Esophagus squamous epithelium (tissue), 5 donors: ENCODE data around the gene APOL4. TPM values are rescaled to one million over a fixed set of nuclear protein-coding genes. Genes with fewer than 3 reads are reported as not detected.
"Not testable (repeated sequence)": the region's sequence is repeated elsewhere in the genome, so short reads cannot be mapped to it uniquely, and the experiment has no call there.

Source experiments
- DNase-seq: peaks from one replicate; lab custom pipeline; 2025; lab: John Stamatoyannopoulos, UW
- H3K27ac ChIP-seq, 4 donors: fragments of 200-600 bp; sonication (generic); one replicate each; pipeline ENCODE4 v1.5.1; 2016 to 2019; ENCODE audit warnings: mild to moderate bottlenecking in 1 of 4
- H3K27me3 ChIP-seq, 4 donors: fragments of 200-600 bp; sonication (generic); 1 replicate in 3 of 4; 2 replicates in 1 of 4; pipeline versions ENCODE4 v1.5.1 to v1.6.0; 2017 to 2021; ENCODE audit warnings: antibody characterized with exemption in 1 of 4
- H3K36me3 ChIP-seq, 3 donors: fragments of 200-600 bp; sonication (generic); one replicate each; pipeline ENCODE4 v1.5.1; 2016 to 2019
- H3K4me1 ChIP-seq, 3 donors: fragments of 200-600 bp; sonication (generic); one replicate each; pipeline ENCODE4 v1.5.1; 2017 to 2019
- H3K4me3 ChIP-seq, 4 donors: fragments of 200-600 bp; sonication (generic); 1 replicate in 3 of 4; 2 replicates in 1 of 4; pipeline ENCODE4 v1.5.1; 2016 to 2019; ENCODE audit warnings: mild to moderate bottlenecking in 2 of 4, moderate library complexity in 1 of 4
- H3K9me3 ChIP-seq, 3 donors: fragments of 200-600 bp; sonication (generic); one replicate each; pipeline ENCODE4 v1.5.1; 2016 to 2019
- CTCF ChIP-seq, 6 experiments: fragments of 450-650 bp in 4 of 6; fragments of 200-600 bp in 2 of 6; sonication (generic) in 2 of 6; IDR thresholded peaks; one replicate each; pipeline ENCODE4 v1.5.1; 2016 to 2019; ENCODE audit warnings: antibody characterized with exemption in 6 of 6, mild to moderate bottlenecking in 4 of 6, moderate library complexity in 4 of 6
- POLR2A ChIP-seq, 4 donors: fragments of 450-650 bp; IDR thresholded peaks; one replicate each; pipeline ENCODE4 v1.6.1; 2017; ENCODE audit warnings: antibody characterized with exemption in 4 of 4, mild to moderate bottlenecking in 4 of 4, moderate library complexity in 3 of 4
- WGBS, 2 donors: methylation state at CpG; one replicate each; pipeline ENCODE4 v1.1.5; 2018; 5-methylcytosine and 5-hydroxymethylcytosine counted together
- intact Hi-C: fragments of 100-400 bp; cut with DNase I; formaldehyde crosslinking; loops from one replicate; pipeline ENCODE4 v1.15.0; 2022
- total RNA-seq, 4 donors: library from RNA; depleted of rRNA; stranded (reverse); fragments of >200 nt; gene quantifications; one replicate each; pipeline ENCODE4 v1.1.0, GENCODE V29; 2016
- donor health status: DM: yes; HTN: yes; CAD: no.

APOL4 gene
- total RNA-seq, 4 donors from 2014 or later: 0.45 to 10.3 (median 2.1) TPM

GRCh38 chr22:36194385-36194784 lies 7.2 kb downstream of the APOL4 start:
- H3K27me3 ChIP-seq: no peaks in the 10 kb centered on the region
- 60 to 92% methylated on average over 1 to 2 of the region's 2 CpGs for WGBS, 2 donors
- intact Hi-C loops: loop anchor here (10.0 kb wide), 1 partner anchor 80 kb away; no protein-coding TSS in a partner anchor
- no peak for DNase-seq
- peaks cover 0 to 43% (median 10%) of the 10 kb centered on the region in 3 donors for H3K4me1 ChIP-seq
- TF ChIP-seq POLR2A (IDR thresholded peaks at IDR 0.05) (no peak), CTCF (IDR thresholded peaks at IDR 0.05) (no peak)
- H3K4me3 ChIP-seq: no peak overlapping the region
- no peaks in the 10 kb centered on the region for H3K36me3 ChIP-seq
- no peak overlapping the region for H3K27ac ChIP-seq
- H3K9me3 ChIP-seq: no peaks in the 10 kb centered on the region

GRCh38 chr22:36193577-36193976 lies 8.0 kb downstream of the APOL4 start:
- intact Hi-C loops: loop anchor here (10.0 kb wide), 1 partner anchor 81 kb away; no protein-coding TSS in a partner anchor
- Histone ChIP-seq H3K27me3 (no peaks in the 10 kb centered on the region), H3K36me3 (no peaks in the 10 kb centered on the region), H3K4me3 (no peak overlapping the region), H3K9me3 (no peaks in the 10 kb centered on the region), H3K4me1 (peaks cover 0 to 38% (median 10%) of the 10 kb centered on the region in 3 donors), H3K27ac (no peak overlapping the region)
- no peak for TF ChIP-seq POLR2A (IDR thresholded peaks at IDR 0.05)
- no peak for TF ChIP-seq CTCF (IDR thresholded peaks at IDR 0.05)
- DNase-seq: no peak
- 76 to 77% methylated on average over 3 of the region's 3 CpGs for WGBS, 2 donors

GRCh38 chr22:36193171-36193570 lies 8.4 kb downstream of the APOL4 start:
- intact Hi-C loops: loop anchor here (10.0 kb wide), 1 partner anchor 82 kb away; no protein-coding TSS in a partner anchor
- WGBS, 2 donors: 77% methylated on average over 3 of the region's 3 CpGs
- Histone ChIP-seq H3K27me3 (no peaks in the 10 kb centered on the region), H3K27ac (no peak overlapping the region), H3K36me3 (no peaks in the 10 kb centered on the region), H3K4me1 (peaks cover 0 to 34% (median 10%) of the 10 kb centered on the region in 3 donors), H3K9me3 (no peaks in the 10 kb centered on the region), H3K4me3 (no peak overlapping the region)
- no peak for TF ChIP-seq POLR2A (IDR thresholded peaks at IDR 0.05)
- no peak for TF ChIP-seq CTCF (IDR thresholded peaks at IDR 0.05)
- DNase-seq: no peak

- H3K36me3 ChIP-seq: no peaks in the 10 kb centered on the region
- intact Hi-C loops: loop anchor here (10.0 kb wide), 1 partner anchor 82 kb away; no protein-coding TSS in a partner anchor
- no peak overlapping the region for H3K4me3 ChIP-seq
- H3K27me3 ChIP-seq: no peaks in the 10 kb centered on the region
- H3K27ac ChIP-seq: no peak overlapping the region
- peaks cover 0 to 28% (median 7%) of the 10 kb centered on the region in 3 donors for H3K4me1 ChIP-seq
- no peak for DNase-seq
- no peak for TF ChIP-seq POLR2A (IDR thresholded peaks at IDR 0.05)
- no peak for TF ChIP-seq CTCF (IDR thresholded peaks at IDR 0.05)
- no peaks in the 10 kb centered on the region for H3K9me3 ChIP-seq
- 47 to 48% methylated on average over 4 of the region's 4 CpGs for WGBS, 2 donors
Observed at GRCh38 chr22:36192542-36192941, 9.1 kb downstream of the APOL4 start.

- H3K9me3 ChIP-seq: no peaks in the 10 kb centered on the region
- DNase-seq: no peak
- 73% methylated on average over 11 to 17 of the region's 17 CpGs for WGBS, 2 donors
- peaks cover 0 to 15% (median 0%) of the 10 kb centered on the region in 3 donors for H3K4me1 ChIP-seq
- H3K27ac ChIP-seq: peak overlapping the region in 2 of 4 donors; percentile 5 to 34
- intact Hi-C loops: loop anchor here (10.0 kb wide), 1 partner anchor 84 kb away; no protein-coding TSS in a partner anchor
- no peak overlapping the region for H3K4me3 ChIP-seq
- no peaks in the 10 kb centered on the region for H3K27me3 ChIP-seq
- H3K36me3 ChIP-seq: no peaks in the 10 kb centered on the region
- no peak for TF ChIP-seq POLR2A (IDR thresholded peaks at IDR 0.05)
- TF ChIP-seq CTCF (IDR thresholded peaks at IDR 0.05): no peak
Observed at GRCh38 chr22:36191106-36191836, 10.3 kb downstream of the APOL4 start.

GRCh38 chr22:36187862-36188261 lies 13.7 kb downstream of the APOL4 start:
- H3K27me3 ChIP-seq, DNase-seq, H3K27ac ChIP-seq, H3K9me3 ChIP-seq, H3K4me3 ChIP-seq, H3K36me3 ChIP-seq, intact Hi-C loops: not testable (repeated sequence)
- peaks cover 0 to 19% (median 4%) of the 10 kb centered on the region in 3 donors for H3K4me1 ChIP-seq
- WGBS, 2 donors: 91 to 100% methylated on average over 2 to 3 of the region's 6 CpGs
